GM21447 (cell line): Measurements from ENCODE around the gene LTB.

Experiments
- ATAC-seq: cut with Tn5 transposase; IDR thresholded peaks from one replicate; pipeline ENCODE4 v1.9.1; 2021; ENCODE audit not compliant: unreplicated experiment

The LTB gene

DNA sequence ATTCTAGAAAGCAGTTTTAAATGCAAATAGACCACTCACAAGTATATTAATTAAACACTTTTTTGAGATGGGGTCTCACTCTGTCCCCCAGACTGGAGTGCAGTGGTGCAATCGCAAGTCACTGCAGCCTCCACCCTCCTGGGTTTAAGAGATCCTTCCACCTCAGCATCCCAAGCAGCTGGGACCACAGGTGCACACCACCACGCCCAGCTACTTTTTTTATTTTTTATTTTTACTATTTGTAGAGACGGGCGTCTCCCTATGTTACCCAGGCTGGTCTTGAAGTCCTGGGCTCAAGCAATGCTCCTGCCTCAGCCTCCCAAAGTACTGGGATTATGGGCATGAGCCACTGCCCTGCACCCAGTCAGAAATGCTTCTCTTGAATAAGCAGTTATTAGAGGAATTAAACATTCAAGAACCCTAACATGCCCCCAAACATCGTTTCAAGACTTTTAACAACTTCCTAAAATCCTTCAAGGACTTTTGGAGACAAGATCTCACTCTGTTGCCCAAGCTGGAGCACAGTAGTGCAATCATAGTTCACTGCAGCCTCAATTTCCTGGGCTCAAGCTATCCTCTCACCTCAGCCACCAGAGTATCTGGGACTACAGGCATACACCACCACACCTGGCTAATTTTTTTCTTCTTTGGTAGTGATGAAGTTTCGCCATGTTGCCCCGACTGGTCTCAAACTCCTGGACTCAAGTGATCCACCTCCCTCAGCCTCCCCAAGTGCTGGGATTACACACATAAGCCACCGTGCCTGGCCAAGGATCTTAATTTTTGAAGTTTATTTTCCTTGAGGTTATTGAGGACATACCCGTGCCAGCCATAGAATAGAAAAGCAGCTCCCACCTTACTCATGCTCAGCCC is 50.2 kb downstream of the LTB start:
- ATAC-seq, result no peak

DNA sequence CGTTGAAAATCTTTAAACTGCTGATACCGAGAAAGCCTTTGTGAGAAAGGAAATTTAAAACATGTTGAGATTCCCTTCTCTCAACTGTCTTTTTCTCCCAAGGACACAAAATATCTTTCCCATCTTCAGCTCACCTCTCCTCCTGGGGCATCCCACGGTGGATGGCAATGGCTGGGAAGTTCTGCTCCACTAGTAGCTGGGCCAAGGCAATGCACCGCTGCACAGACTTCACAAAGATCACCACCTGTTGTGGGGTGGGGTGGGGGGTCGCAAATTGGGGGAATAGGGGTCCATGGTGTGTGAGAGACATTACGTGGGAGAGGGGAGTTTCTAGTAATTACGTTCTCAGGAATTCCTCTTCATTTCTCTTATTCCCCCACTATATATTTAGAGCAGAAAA is 51.1 kb downstream of the LTB start:
- no peak for ATAC-seq

- no peak for ATAC-seq
These were observed 51.6 kb downstream of the LTB start for GRCh38 chr6:31530659-31531058.
